ENCODE data around the gene TNP2.
"Not testable (repeated sequence)": the region's sequence is repeated elsewhere in the genome, so short reads cannot be mapped to it uniquely, and the experiment has no call there.

Gene TNP2

GRCh38 chr16:11299865-11300559 is 30.9 kb upstream of the TNP2 start:
- DNase-seq = no peak

- DNase-seq = peak in 1 of 2 donors; percentile 28
Measured at GRCh38 chr16:11298950-11299547, 29.9 kb upstream of the TNP2 start.

GRCh38 chr16:11298143-11298900 is 29.2 kb upstream of the TNP2 start:
- no peak for DNase-seq

DNA sequence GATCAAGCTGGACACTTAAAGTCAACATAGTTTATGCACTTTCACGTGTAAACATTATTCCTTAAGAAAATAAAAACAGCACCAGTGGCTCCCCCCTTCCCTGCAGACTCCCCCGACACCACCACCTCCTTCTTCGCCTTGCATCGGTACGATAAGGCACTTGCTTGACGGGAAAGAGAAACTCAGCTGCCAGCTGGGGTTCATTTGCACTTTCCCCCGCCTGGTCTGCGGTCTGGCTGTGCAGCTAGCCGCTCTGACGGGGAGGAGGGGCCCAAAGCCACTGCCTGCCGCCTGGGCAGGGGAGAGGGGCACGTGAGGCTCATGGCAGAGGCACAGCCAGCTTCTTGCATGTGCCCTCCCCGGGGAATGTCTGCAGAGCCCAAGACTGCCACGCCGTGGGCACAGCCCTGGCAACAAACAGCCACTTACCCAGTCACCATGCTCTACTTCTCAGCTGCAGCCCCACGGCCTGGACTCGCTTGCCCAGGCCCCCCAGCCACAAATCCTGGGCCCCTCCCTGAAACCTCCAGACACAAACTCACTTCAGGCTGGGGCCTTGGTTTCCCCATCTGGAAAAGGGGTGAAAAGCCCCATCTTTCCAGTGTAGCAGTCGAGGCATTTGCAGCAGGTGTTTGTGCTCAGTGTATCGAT is 28.5 kb upstream of the TNP2 start:
- peak; percentile 86 to 93 for DNase-seq

- peak; percentile 17 to 38 for DNase-seq
Measured at GRCh38 chr16:11296706-11297491, 27.8 kb upstream of the TNP2 start.

GRCh38 chr16:11296351-11296705 is 27.2 kb upstream of the TNP2 start:
- DNase-seq = no peak

- no peak for DNase-seq
Measured at GRCh38 chr16:11295672-11296071, 26.5 kb upstream of the TNP2 start.

- no peak for DNase-seq
Measured at GRCh38 chr16:11292076-11292748, 23.1 kb upstream of the TNP2 start.

GRCh38 chr16:11291091-11291703 is 22.1 kb upstream of the TNP2 start:
- no peak for DNase-seq

- DNase-seq = no peak
Measured at GRCh38 chr16:11290102-11290893, 21.2 kb upstream of the TNP2 start.

- DNase-seq = not testable (repeated sequence)
Measured at GRCh38 chr16:11289696-11290095, 20.6 kb upstream of the TNP2 start.

DNA sequence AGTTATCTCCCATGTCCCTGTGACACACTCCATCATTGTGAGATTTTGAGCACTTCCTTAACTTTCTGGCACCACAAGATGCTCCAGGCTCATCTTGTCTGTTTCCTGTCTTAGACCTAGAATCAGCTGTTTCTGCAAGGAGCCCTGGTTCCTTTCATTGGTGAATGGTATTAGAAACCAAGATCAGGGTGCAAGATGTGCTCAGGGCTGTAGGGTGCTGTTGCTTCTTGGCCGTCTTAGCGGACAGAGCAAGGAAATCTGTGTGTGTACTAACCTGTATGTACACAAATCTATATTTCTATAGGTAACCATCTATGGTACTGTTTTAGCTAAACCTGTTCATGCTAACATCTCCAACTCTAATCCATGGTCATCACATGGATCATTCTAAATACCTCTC is 20.1 kb upstream of the TNP2 start:
- DNase-seq = no peak

DNA sequence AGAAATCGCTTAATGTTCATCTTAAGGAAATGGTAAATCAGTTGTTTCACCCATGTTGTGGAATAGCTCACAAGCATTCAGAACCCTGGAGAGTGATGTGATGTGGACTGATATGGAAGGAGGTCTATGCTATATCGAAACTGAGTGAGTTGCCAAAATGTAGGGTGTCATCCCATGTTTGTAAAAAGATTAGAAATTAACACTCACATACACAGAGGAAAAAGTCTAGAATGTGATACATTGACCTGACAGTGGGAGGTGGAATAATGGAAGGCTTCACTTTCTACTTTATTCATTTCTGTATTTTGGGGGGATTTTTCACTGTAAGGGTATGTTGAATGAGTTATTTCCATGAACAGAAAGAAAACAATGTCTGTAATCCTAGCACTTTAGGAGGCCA is 16.7 kb upstream of the TNP2 start:
- DNase-seq = no peak

DNA sequence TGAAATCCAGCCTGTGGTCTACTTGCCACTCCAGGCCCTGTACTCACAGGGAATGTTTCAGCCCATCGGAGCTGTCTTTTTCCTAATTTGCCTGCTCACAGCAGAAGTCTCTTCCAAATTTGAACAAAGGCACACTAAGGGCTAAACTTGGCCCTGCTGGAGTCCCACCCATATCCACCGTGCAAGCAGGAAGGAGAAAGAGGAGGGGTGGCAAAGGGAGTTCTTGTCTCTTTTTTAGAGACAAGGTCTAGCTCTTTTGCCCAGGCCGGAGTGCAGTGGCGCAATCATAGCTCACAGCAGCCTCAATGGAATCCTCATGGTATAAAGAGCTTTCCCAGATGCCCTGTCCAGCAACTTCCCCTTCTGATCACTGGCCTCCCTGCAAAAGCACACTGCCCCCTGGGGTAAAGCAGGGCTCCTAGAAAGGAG is 14.7 kb upstream of the TNP2 start:
- no peak for DNase-seq

GRCh38 chr16:11280616-11281522 is 11.7 kb upstream of the TNP2 start, which contains the start of gene PRM1:
Gene PRM1, minus strand, starts transcription at chr16:11281330. Its CDS starts 92 bp downstream, at chr16:11281238.
- DNase-seq = no peak

- DNase-seq = peak in 1 of 2 donors; percentile 13
Measured at GRCh38 chr16:11278681-11279628, 9.8 kb upstream of the TNP2 start.

DNA sequence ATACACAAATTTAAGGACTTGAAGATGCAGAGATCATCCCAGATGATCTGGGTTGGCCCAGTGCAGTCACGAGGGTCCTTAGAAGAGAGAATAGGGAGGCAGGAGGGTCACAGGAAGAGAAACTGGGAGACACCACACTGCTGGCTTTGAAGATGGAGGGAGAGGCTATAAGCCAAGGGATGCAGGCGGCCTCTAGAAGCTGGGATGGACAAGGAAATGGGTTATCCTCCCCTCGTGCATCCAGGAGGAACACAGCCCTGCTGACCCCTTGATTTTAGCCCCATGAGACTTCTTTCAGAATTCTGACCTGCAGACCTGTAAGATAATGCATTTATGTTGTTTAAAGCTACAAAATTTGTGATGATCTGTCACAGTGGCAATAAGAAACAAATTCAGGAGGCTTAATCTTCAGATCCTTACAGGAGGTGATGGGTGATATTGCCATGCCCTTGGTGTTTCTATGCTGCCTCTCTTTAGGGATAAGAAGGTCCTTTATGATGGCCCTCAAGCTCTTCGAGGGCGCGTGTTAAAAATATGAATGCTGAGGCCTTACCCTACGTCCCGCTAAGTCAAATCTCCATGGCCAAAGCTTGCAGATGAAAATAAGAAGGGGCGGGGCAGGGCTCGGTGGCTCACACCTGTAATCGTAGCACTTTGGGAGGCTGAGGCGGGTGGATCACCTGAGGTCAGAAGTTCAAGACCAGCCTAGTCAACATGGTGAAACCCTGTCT is 8.6 kb upstream of the TNP2 start:
- DNase-seq = no peak
